A549 (cell line): ENCODE data around the gene MARK3. TPM values are rescaled to one million over a fixed set of nuclear protein-coding genes. Genes with fewer than 3 reads are reported as not detected.
A peak's percentile ranks its signal among the peaks of the same experiment; 100 is the strongest.

ENCODE experiments used
- ATAC-seq, 2 experiments: fragments of 200-7000 bp in 1 of 2; fragments of >200 bp in 1 of 2; cut with Nextera tagmentation in 1 of 2; cut with Tn5 transposase in 1 of 2; 3 replicates each; pipeline versions ENCODE4 v1.8.0 to v1.9.1; 2018 to 2020; ENCODE audit warnings: mild to moderate bottlenecking in 1 of 2, moderate library complexity in 1 of 2
- CTCF ChIA-PET: fragments of 300-600 bp; sonication (Branson Sonifier 250); formaldehyde crosslinking; extraction: SDS; loops from one replicate; lab custom pipeline; 2021; ENCODE audit warnings: antibody characterized with exemption, inconsistent platforms; lab: Yijun Ruan, JAX
- POLR2A ChIA-PET: fragments of 350-600 bp; formaldehyde crosslinking; extraction: SDS; loops from one replicate; lab custom pipeline; 2021; ENCODE audit warnings: antibody characterized with exemption, inconsistent platforms; lab: Yijun Ruan, JAX
- DNase-seq, 2 experiments: peaks; one replicate each; pipeline versions ENCODE4 v3.0.0 to v3.0.0-alpha.2; 2011 to 2016; ENCODE audit warnings: low read depth in 1 of 2, low spot score in 1 of 2
- FAIRE-seq: peaks from 2 replicates; lab custom pipeline; 2011; peaks lifted over from hg19 to GRCh38; lab: Jason Lieb, UNC
- H3K27ac ChIP-seq, 2 experiments: fragments of >200 bp; sonication (Bioruptor Twin); formaldehyde crosslinking; 3 replicates each; pipeline ENCODE4 v1.5.1; 2016 to 2017
- H3K4me1 ChIP-seq: fragments of >200 bp; sonication (Bioruptor Twin); formaldehyde crosslinking; 3 replicates; pipeline ENCODE4 v1.6.1; 2016
- H3K4me2 ChIP-seq: fragments of >200 bp; sonication (Bioruptor Twin); formaldehyde crosslinking; 3 replicates; pipeline ENCODE4 v1.6.1; 2016
- H3K4me3 ChIP-seq: fragments of >200 bp; sonication (Bioruptor Twin); formaldehyde crosslinking; 3 replicates; pipeline ENCODE4 v1.5.1; 2016
- H3K9me3 ChIP-seq: fragments of >200 bp; sonication (Bioruptor Twin); formaldehyde crosslinking; 3 replicates; pipeline ENCODE4 v1.6.1; 2016
- BHLHE40 ChIP-seq: IDR thresholded peaks from 2 replicates; pipeline ENCODE4 v1.6.1; 2012; ENCODE audit warnings: low read depth, low read length, inconsistent platforms
- CBX2 ChIP-seq: fragments of 200-600 bp; sonication (generic); IDR thresholded peaks from 2 replicates; pipeline ENCODE4 v1.6.1; 2016; ENCODE audit warnings: low read depth, mild to moderate bottlenecking, borderline replicate concordance
- CEBPB ChIP-seq, 2 experiments: fragments of >200 bp in 1 of 2; sonication (Bioruptor Twin) in 1 of 2; formaldehyde crosslinking in 1 of 2; IDR thresholded peaks; 2 replicates each; pipeline ENCODE4 v1.6.1; 2012 to 2016
- CHD2 ChIP-seq: fragments of 150-350 bp; IDR thresholded peaks from 2 replicates; pipeline ENCODE4 v1.6.1; 2014; ENCODE audit warnings: low read length; ENCODE audit not compliant: partially characterized antibody
- EP300 ChIP-seq, 2 experiments: fragments of >200 bp; sonication (Bioruptor Twin); formaldehyde crosslinking; IDR thresholded peaks; 2 replicates in 1 of 2; 3 replicates in 1 of 2; pipeline ENCODE4 v1.6.1; 2016 to 2017
- ESRRA ChIP-seq: fragments of 150-350 bp; IDR thresholded peaks from 2 replicates; pipeline ENCODE4 v1.6.1; 2014; ENCODE audit warnings: mild to moderate bottlenecking, low read length, borderline replicate concordance
- FOSL2 ChIP-seq, 2 experiments: fragments of 450-650 bp in 1 of 2; fragments of >200 bp in 1 of 2; sonication (Bioruptor Twin) in 1 of 2; formaldehyde crosslinking; IDR thresholded peaks; 2 replicates each; pipeline versions ENCODE4 v1.5.0 to v1.6.1; 2016 to 2020; ENCODE audit warnings: mild to moderate bottlenecking in 1 of 2, moderate library complexity in 1 of 2
- GATA3 ChIP-seq: IDR thresholded peaks from 2 replicates; pipeline ENCODE4 v1.6.1; 2012; ENCODE audit warnings: borderline replicate concordance
- HEYL ChIP-seq: fragments of 250-450 bp; sonication (Bioruptor Pico); IDR thresholded peaks from 2 replicates; pipeline ENCODE4 v1.8.0; 2021; ENCODE audit warnings: mild to moderate bottlenecking, moderate library complexity
- HOXA7 ChIP-seq: fragments of 250-450 bp; sonication (Bioruptor Pico); IDR thresholded peaks from 2 replicates; pipeline ENCODE4 v1.5.0; 2020; ENCODE audit warnings: mild to moderate bottlenecking, moderate library complexity
- JUN ChIP-seq, 2 experiments: fragments of >200 bp; sonication (Bioruptor Twin); formaldehyde crosslinking; IDR thresholded peaks; 2 replicates in 1 of 2; 3 replicates in 1 of 2; pipeline ENCODE4 v1.6.1; 2016 to 2017
- JUNB ChIP-seq: fragments of >200 bp; sonication (Bioruptor Twin); formaldehyde crosslinking; IDR thresholded peaks from 2 replicates; pipeline ENCODE4 v1.6.1; 2016
- KDM1A ChIP-seq: fragments of 200-600 bp; sonication (generic); IDR thresholded peaks from 2 replicates; pipeline ENCODE4 v1.6.1; 2016; ENCODE audit warnings: low read depth, mild to moderate bottlenecking
- KDM5A ChIP-seq: fragments of 200-600 bp; sonication (generic); IDR thresholded peaks from 2 replicates; pipeline ENCODE4 v1.6.1; 2016; ENCODE audit warnings: antibody characterized with exemption, mild to moderate bottlenecking
- MAFK ChIP-seq: fragments of 450-650 bp; IDR thresholded peaks from 2 replicates; pipeline ENCODE4 v1.6.1; 2014; ENCODE audit not compliant: partially characterized antibody
- MAZ ChIP-seq: fragments of 150-350 bp; IDR thresholded peaks from 2 replicates; pipeline ENCODE4 v1.6.1; 2014; ENCODE audit warnings: antibody characterized with exemption, low read depth, low read length, borderline replicate concordance
- MYC ChIP-seq: IDR thresholded peaks from 2 replicates; pipeline ENCODE4 v1.6.1; 2012; ENCODE audit warnings: mild to moderate bottlenecking, inconsistent platforms, low read length, improper control_type of control experiment, borderline replicate concordance
- POLR2A ChIP-seq: IDR thresholded peaks from 2 replicates; pipeline ENCODE4 v1.6.1; 2012; ENCODE audit warnings: mild to moderate bottlenecking, low read length
- RAD21 ChIP-seq, 2 experiments: fragments of >200 bp in 1 of 2; sonication (Bioruptor Twin) in 1 of 2; formaldehyde crosslinking in 1 of 2; IDR thresholded peaks in 1 of 2; conservative IDR thresholded peaks in 1 of 2; 2 replicates in 1 of 2; 3 replicates in 1 of 2; pipeline ENCODE4 v1.6.1; 2012 to 2018; ENCODE audit warnings: inconsistent platforms in 1 of 2
- RCOR1 ChIP-seq: fragments of 150-350 bp; IDR thresholded peaks from 2 replicates; pipeline ENCODE4 v1.6.1; 2014; ENCODE audit warnings: antibody characterized with exemption, low read length, low read depth
- RNF2 ChIP-seq: fragments of 200-600 bp; sonication (generic); IDR thresholded peaks from 2 replicates; pipeline ENCODE4 v1.6.1; 2016; ENCODE audit warnings: low read depth, mild to moderate bottlenecking, antibody characterized with exemption, moderate library complexity, borderline replicate concordance
- SMC3 ChIP-seq: fragments of >200 bp; sonication (Bioruptor Twin); formaldehyde crosslinking; IDR thresholded peaks from 3 replicates; pipeline ENCODE4 v1.6.1; 2018; ENCODE audit warnings: inconsistent platforms
- TP53 ChIP-seq: fragments of 250-450 bp; sonication (Bioruptor Pico); IDR thresholded peaks from 2 replicates; pipeline ENCODE4 v1.5.0; 2021; ENCODE audit warnings: mild to moderate bottlenecking, moderate library complexity
- ZFP36 ChIP-seq: fragments of 450-650 bp; IDR thresholded peaks from 2 replicates; pipeline ENCODE4 v1.6.1; 2014; ENCODE audit warnings: borderline replicate concordance; ENCODE audit not compliant: partially characterized antibody
- ZNF302 ChIP-seq: fragments of 250-450 bp; sonication (Bioruptor Pico); IDR thresholded peaks from 2 replicates; pipeline ENCODE4 v1.9.0; 2021; ENCODE audit warnings: inconsistent platforms, mild to moderate bottlenecking, moderate library complexity
- WGBS: methylation state at CpG from one replicate; pipeline ENCODE4 v1.1.6; 2017; ENCODE audit errors: missing lambda C conversion rate; 5-methylcytosine and 5-hydroxymethylcytosine counted together
- polyA plus RNA-seq, 4 experiments: library from polyadenylated mRNA; depleted of rRNA in 3 of 4; stranded (reverse); fragments of >200 nt; fragmentation: RNase III in 1 of 4; extraction: RNeasy Plus Mini Kit Qiagen cat#74134 plus additional on column Dnase treatment in 1 of 4; gene quantifications; 2 replicates in 3 of 4; 3 replicates in 1 of 4; pipeline ENCODE4 v1.2.3, GENCODE V29; 2011 to 2017
- TF ChIP-seq, protein P1 (sequence below): fragments of 250-450 bp; sonication (Bioruptor Pico); IDR thresholded peaks from 2 replicates; pipeline ENCODE4 v1.5.0; 2020; ENCODE audit warnings: low read depth, mild to moderate bottlenecking, moderate library complexity
- TF ChIP-seq, protein P2 (sequence below): IDR thresholded peaks from 2 replicates; pipeline ENCODE4 v1.6.1; 2012
- TF ChIP-seq, protein P3 (sequence below): fragments of 250-450 bp; sonication (Bioruptor Pico); IDR thresholded peaks from 2 replicates; pipeline ENCODE4 v1.5.0; 2021; ENCODE audit warnings: mild to moderate bottlenecking, moderate library complexity, borderline replicate concordance

The MARK3 gene
- polyA plus RNA-seq, 2 of the 4 experiments (the other 2 are of a cell fraction): 59.7 to 97.6 TPM

DNA sequence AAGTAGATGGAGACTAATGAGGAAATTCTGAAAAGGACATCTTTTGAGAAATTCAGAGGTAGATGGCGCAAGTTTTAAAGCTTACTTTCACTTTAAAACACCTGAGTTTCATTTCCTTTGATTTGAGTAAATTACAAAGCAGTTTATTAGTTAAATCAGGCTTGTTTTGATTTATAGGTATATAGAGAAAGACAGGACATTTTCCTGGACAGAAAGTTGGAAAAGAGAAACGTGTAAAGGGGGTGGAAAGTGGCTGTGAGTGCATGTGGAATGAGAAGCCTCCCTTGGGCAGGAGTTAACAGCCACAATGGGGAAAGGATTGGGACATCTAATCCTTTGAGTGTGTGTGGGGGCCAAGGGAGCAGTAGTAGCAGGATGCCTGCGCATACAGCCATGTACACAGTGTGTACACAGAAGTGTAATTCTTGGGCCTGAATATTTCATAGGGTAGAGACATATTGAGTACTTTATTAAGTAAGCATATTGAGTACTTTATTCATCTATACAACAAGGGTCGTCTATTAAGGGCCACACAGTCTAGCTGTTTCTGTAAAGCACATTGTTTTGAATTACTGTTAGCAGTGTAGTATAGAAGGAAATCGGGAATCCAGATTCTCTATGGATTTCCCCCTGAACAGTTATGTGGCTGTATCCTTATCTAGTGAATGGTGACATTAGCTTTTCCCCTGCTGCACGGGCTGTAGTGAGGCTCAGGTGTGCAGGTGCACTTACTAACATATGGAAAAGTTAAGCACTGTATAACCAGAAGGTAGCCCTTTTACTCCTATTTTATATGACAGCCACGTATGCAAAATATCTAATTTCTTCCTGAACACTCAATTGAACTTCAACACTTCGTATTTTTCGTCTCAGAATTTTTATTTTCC, 19.1 kb downstream of the MARK3 start:
- Histone ChIP-seq H3K9me3 (no peaks in the 10 kb centered on the region), H3K4me1 (peaks cover 36% of the 10 kb centered on the region), H3K4me2 (peak overlapping the region; percentile 45), H3K4me3 (no peak overlapping the region), H3K27ac (no peak overlapping the region)
- WGBS: 84% methylated on average over 9 of the region's 9 CpGs
- FAIRE-seq (no peak), DNase-seq (no peak), ATAC-seq (no peak; a peak in 1 of 6 replicates)
- TF ChIP-seq JUN (IDR thresholded peaks at IDR 0.05) (no peak), MAZ (no peak), CEBPB (IDR thresholded peaks at IDR 0.05) (no peak), SMC3 (no peak), FOSL2 (IDR thresholded peaks at IDR 0.05) (no peak), FOSL2 (CRISPR knock-in tag; IDR thresholded peaks at IDR 0.05) (no peak), JUNB (no peak), ZNF302 (CRISPR knock-in tag) (no peak), HEYL (no peak), CBX2 (no peak), ZFP36 (no peak), MAFK (no peak), RAD21 (conservative IDR thresholded peaks at IDR 0.05 in 1 of 2, IDR thresholded peaks at IDR 0.05 in 1 of 2) (no peak)
- POLR2A ChIA-PET: no interaction called here
- CTCF ChIA-PET: interaction anchor here (1.0 to 4.5 kb wide), 5 partner anchors 10 to 299 kb away, joined by 3 to 21 read pairs (median 3); no protein-coding TSS in a partner anchor

GRCh38 chr14:103404920-103405319, 19.7 kb downstream of the MARK3 start:
- no peaks in the 10 kb centered on the region for H3K9me3 ChIP-seq
- no peak overlapping the region for H3K4me3 ChIP-seq
- ChIA-PET CTCF (interaction anchor here (0.7 to 4.5 kb wide), 5 partner anchors 11 to 28 kb away, joined by 3 to 21 read pairs (median 10); no protein-coding TSS in a partner anchor), POLR2A (no interaction called here)
- ATAC-seq (no peak), FAIRE-seq (no peak), DNase-seq (no peak)
- H3K27ac ChIP-seq: no peak overlapping the region
- peaks cover 36% of the 10 kb centered on the region for H3K4me1 ChIP-seq
- H3K4me2 ChIP-seq: no peak overlapping the region
- 92% methylated on average over 7 of the region's 7 CpGs for WGBS
- no peak for TF ChIP-seq ZNF302 (CRISPR knock-in tag)
- TF ChIP-seq EP300 (IDR thresholded peaks at IDR 0.05): no peak
- no peak for TF ChIP-seq TP53
- no peak for TF ChIP-seq GATA3
- TF ChIP-seq CEBPB (IDR thresholded peaks at IDR 0.05): no peak
- no peak for TF ChIP-seq HOXA7 (CRISPR knock-in tag)
- no peak for TF ChIP-seq MYC
- no peak for TF ChIP-seq POLR2A
- TF ChIP-seq, protein P1, sequence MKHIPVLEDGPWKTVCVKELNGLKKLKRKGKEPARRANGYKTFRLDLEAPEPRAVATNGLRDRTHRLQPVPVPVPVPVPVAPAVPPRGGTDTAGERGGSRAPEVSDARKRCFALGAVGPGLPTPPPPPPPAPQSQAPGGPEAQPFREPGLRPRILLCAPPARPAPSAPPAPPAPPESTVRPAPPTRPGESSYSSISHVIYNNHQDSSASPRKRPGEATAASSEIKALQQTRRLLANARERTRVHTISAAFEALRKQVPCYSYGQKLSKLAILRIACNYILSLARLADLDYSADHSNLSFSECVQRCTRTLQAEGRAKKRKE (CRISPR knock-in tag): no peak
- no peak for TF ChIP-seq FOSL2 (IDR thresholded peaks at IDR 0.05)
- TF ChIP-seq FOSL2 (CRISPR knock-in tag; IDR thresholded peaks at IDR 0.05): no peak
- no peak for TF ChIP-seq KDM1A
- TF ChIP-seq BHLHE40: no peak
- TF ChIP-seq CHD2: no peak
- TF ChIP-seq, protein P2, sequence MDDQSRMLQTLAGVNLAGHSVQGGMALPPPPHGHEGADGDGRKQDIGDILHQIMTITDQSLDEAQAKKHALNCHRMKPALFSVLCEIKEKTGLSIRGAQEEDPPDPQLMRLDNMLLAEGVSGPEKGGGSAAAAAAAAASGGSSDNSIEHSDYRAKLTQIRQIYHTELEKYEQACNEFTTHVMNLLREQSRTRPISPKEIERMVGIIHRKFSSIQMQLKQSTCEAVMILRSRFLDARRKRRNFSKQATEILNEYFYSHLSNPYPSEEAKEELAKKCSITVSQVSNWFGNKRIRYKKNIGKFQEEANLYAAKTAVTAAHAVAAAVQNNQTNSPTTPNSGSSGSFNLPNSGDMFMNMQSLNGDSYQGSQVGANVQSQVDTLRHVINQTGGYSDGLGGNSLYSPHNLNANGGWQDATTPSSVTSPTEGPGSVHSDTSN: no peak
- TF ChIP-seq RNF2: no peak
- TF ChIP-seq ESRRA: no peak
- TF ChIP-seq, protein P3, sequence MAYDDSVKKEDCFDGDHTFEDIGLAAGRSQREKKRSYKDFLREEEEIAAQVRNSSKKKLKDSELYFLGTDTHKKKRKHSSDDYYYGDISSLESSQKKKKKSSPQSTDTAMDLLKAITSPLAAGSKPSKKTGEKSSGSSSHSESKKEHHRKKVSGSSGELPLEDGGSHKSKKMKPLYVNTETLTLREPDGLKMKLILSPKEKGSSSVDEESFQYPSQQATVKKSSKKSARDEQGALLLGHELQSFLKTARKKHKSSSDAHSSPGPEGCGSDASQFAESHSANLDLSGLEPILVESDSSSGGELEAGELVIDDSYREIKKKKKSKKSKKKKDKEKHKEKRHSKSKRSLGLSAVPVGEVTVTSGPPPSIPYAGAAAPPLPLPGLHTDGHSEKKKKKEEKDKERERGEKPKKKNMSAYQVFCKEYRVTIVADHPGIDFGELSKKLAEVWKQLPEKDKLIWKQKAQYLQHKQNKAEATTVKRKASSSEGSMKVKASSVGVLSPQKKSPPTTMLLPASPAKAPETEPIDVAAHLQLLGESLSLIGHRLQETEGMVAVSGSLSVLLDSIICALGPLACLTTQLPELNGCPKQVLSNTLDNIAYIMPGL (CRISPR knock-in tag): no peak
- TF ChIP-seq KDM5A: no peak
- no peak for TF ChIP-seq RCOR1
- no peak for TF ChIP-seq HEYL
